Activated CD8-positive, alpha-beta memory T cell treated with anti-CD3 and anti-CD28 coated beads, Interleukin-2, amount 50 U/mL, for 1 hour (primary cell): ENCODE results near the gene MED27.

Source experiments
- DNase-seq: peaks from one replicate; pipeline ENCODE4 v3.0.0-alpha.2; 2020; ENCODE audit errors: extremely low read depth

The MED27 gene

DNA sequence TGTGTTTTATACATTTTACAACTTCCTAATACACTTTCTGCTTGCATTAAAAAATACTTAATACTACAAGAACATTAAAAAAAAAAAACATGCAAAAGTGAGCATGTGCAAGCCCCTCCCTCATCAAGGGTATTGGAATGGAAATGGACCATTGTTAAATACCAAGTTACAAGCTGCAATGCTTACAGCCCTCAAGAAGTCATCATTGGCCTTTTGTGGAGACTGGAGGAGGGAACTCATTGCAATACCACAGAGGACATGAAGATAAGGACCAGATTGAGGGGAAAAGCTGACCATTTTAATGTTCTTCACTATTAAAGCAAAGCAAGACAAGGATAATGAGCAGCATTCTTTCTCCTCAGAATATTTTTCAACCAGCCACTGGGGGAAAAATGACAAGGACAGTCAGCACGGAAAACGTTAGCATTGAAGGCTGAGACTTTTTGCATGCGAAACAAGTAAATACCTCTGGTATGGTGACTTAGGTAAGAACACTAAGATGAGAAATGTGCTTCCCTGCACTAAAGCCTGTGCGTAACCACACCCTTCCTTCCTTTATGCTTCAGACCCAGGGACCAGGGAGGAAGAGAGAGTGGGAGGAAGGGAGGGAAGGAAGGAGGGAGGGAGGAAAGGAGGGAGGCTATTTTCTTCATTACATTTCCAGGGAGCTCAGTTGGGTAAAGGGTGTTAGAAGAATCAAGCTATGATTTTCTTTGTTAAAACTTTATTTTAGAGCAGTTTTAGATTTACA is 198.7 kb downstream of the MED27 start:
- no peak for DNase-seq

DNA sequence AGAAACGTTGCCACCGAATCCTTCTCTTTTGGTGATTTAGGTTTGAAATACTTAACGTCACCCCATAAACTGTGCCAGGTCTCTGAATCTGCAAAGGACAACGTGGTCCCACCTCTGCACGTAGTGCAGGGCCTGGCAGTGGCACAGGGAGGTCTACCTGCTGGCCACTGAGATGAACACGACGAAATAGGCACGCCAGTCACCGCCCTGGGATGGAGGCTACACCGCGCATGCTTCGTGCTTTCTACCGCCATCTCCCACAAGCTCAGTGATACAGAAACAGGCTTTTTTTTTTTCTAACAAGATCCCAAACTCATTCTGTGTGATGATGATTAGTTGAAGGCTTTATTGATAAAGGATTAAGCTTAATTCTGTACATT is 199.8 kb downstream of the MED27 start:
- no peak for DNase-seq

DNA sequence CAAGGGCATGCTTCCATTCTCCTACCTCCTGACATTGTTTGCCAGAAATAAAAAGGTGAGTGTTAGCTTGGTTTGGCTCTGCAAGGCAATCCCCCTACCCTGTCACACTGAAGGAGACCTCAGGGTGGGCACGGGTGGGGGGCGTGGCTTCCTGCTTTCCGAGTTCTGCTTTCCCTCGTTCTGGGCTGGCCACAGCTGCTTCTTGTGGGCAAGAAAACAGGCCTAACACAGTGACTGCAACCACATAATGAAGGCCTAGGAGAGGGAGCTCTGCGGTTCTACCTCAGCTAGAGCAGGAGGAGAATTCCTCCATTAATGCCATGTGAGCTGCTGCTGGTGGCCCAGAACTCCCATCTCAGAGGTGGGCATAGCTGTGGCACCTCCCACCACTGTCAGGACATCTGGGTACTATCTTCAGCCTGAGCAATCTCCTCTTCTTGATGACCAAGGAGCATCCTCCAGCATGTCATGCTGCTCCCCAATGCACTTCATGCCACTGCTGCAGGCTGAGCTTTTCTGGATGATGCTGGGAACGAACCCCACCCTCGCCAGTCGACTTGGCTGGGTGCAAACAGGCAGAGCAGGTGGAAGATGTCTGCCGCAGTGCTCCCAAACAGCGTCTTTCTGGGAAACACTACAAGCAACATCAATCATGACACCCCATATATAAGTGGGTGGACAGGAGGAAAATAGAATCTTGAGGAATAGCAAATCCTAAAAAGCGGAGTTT is 200.3 kb downstream of the MED27 start:
- no peak for DNase-seq

DNA sequence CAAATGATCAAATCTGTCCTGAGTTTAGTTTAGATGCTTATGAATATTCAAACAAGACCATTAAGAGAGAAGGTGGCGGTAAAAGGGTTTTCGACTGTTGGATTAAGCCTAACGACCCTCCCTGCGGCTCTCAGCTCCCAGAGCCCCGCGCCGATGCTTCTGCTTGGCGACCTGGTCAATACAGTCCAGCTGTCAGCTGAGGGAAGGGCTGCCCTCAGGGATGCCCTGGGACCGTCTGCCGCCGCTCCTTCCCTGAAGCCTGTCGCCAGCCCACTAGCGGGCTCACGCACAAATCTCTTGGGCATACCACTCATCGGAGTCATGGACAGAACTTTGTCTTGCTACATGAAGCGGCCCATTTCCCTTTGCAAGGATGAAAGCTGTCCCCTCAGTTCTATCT is 203.2 kb downstream of the MED27 start:
- no peak for DNase-seq

DNA sequence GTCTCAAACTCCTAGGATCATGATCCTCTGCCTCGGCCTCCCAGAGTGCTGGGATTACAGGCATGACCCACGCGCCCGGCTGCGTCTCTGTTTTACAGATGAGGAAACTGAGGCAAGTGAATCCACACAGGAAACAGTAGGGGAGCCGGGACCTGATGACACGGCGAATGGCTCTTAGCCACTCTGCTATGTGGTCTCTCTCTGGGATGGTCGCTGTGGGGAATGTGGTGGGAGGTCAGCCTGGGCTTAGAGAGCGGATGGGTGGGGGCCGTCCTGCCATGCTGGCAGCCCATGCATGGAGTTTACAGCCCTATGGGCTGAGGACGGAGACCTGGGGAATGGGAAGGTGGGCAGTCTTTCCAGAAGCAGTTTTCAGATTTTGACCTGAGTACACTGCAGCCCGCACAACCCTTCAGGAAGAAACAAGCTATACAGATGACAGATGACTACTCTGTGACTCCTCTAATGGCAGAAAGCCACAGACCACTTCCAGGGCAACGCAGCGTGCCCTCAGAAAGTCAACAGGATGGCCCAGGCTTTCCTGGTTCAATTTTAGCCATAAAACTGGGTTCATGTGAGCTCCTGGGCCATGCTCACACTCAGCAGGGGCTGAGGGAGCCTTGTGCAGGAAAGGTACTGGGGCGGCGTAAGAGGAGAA is 203.7 kb downstream of the MED27 start:
- DNase-seq: no peak

DNA sequence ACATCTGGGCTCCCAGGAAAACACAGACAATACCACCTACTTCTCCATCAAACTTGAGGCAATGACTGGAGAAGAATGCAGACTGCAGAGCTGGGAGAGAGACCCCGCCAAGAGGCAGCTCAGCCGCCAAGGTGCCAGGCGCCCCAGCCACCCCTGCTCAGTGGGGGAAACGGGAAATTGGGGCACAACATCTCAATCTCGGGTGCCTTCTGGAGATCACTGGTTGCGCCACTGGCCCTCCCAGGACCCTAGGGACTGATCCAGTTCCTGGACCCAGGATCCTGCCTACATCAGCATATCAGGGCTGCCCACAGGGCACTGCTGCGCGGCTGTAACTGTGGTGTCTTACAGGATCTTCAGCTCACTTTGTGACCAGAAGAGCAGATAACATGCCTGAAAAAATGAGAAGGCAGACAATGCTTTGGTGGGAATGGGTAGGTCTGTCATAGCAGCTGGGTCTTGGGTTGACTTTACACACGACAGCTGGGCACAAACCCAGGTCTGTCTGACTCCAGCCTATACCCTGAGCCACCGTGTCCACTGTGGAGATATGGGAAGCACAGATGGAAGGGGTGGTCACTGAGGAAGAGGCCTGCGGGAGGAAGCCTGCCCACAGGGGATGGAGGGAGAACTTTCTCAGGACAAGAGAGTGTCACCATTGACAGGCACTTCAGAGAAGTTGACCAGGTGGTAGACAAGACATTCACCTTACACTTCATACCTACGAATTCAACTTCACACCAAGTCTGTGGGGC is 204.6 kb downstream of the MED27 start:
- no peak for DNase-seq

DNA sequence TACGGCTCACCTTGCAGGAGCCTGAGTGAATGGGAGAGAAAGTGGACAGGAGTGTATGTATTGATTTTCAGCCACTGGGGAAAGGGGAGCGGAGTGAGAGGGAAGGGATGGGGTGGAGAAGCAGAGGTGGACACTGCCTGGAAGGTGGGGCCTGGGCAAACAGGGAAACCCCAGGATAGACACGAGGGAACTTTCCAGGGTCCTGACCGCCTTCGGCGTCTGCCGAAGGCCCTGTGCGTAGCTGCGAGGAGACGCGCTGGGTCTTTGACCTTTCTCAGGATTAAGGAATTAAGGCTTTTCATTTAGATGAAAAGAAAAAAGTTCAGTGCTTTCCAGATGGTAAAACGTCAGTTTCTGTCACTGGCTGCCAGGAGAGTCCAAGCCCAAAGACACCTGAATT is 205.2 kb downstream of the MED27 start:
- DNase-seq: no peak

DNA sequence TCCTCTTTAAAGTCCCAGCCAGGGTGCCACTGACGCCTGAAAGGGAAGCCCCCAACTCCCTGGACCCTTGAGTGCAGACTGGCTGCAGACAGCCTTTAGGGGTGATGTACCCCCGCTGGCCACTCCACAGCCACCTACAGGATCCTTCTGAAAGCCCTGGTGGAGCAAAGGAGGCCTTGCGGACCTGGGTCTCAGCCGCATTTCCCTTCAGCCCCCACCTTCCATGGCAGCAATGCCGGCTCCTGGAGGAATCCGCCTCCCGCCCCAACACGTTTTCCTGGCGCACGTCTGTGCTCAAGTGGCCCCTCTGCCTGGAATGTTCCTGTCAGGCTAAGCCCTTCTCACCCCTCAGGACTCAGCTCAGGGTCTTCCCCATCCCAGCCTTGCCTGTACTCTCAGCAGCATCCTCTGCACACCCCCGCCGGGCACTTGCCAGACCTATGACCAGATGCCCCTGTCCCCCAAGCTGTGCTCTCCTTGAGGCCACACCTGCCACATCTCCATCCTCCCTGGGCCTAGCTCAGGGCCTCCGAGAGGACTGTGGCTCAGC is 205.7 kb downstream of the MED27 start:
- no peak for DNase-seq

DNA sequence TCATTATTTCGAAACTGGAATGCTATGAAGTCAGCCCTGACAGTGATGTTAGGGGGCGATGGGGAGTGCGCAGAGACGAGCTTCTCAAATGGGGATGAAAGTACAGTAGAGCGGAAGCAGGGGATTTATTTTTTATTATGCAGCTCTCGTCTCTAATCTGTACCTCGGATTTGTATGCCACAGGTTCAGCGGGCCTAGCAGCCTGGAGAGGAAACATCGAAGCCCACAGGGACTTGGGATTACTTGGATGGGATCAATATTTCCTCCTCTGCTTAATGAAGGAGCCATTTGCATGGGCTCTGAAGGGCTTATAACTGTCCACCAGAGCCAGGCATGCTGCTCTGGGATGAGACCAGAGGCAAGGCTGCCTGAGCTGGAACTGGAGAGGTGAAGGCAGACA is 206.3 kb downstream of the MED27 start:
- DNase-seq: no peak

DNA sequence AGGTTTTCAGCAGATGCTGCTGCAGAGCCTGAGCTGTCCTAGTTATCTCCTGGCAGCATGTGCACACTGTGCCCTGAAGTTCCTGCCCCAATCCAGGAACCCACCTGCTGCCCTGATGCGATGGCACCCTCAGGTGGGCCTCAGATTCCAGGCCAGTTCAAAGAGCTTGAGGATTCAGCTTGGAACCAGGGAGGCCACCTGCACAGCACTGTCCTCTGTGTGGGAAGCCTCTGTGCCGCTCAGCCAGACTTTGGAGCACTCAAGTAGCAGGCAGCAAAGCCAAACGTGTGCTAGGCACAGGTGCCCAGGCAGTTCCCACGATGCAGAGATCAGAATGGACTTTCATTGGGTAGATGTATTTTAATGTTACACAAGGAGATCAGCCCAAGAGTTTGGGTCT is 207.0 kb downstream of the MED27 start:
- DNase-seq: no peak

DNA sequence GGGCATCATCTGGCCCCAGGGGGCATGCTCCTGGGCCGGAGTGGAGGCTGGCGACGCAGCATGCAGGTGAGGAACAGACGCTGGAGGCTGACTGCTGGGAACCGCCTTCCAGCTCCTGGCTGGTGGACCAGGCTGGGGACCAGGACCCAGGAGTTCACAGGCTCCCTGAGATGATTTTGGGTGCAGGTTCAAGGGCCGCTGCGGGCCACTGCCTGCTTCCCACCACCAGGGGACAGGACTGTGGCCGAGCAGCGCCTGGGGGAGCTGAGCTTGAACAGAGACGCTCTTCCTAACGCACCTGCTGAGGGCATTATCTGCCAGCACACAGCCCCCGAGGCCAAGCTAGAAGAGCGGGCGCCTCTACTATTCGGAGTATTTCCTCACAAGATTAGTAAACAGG is 207.7 kb downstream of the MED27 start:
- DNase-seq: no peak

DNA sequence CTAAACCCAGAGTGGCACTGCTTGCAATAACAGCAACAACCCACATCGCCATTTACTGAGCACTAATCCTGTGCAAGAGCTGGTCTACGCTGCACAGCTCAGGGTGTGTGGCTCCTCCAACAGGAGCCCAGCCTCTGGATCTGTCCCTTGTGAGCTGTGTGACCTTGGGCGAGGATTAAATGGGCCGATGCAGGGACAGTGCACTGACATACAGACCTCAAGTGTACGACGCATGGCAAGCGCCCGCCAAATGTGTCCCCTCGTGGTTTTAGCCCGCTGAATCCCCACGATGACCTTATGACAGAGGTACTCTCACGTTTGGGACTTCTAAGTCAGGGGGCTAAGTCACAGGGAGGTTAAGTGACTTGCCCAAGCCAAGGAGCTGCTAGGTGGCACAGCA is 209.5 kb downstream of the MED27 start:
- DNase-seq: no peak

DNA sequence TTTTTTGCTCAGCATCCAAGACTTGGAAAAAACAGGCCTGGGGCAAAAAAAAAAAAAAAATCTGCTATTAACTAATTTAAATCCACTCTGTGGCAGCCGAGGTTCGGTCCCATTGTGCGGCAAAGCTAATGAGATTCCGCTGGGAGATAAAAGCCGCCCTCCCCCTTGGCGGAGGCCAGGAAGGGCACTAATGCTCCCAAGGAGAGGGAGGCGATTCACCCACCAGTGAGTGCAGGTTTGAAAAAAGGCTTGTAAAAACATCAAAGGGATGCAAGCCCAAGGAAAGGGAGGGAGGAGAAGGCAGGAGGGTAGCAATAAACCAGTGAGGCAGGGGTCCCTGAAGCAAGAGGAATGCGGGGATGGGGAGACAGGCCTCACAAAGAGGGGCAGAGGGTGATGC is 210.3 kb downstream of the MED27 start:
- no peak for DNase-seq

DNA sequence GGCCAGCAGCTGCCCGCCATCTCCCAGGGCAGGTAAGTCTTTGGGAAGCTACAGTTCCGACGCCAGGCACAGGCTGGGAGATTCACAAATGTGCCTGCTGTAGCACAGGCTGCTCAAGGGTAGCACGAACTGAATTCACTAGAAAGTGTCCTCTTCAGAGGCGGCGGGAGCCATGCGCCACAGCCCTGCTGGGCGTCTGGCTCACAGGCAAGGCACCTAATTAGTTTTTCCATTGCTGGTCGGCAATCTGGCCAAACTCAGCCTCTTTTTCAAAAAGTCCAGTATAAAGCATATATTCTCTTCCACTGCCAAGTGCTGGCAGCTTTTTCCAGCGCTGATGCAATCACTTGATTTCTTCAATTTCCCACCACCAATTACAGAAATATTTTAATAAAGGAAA is 210.9 kb downstream of the MED27 start:
- DNase-seq: no peak

DNA sequence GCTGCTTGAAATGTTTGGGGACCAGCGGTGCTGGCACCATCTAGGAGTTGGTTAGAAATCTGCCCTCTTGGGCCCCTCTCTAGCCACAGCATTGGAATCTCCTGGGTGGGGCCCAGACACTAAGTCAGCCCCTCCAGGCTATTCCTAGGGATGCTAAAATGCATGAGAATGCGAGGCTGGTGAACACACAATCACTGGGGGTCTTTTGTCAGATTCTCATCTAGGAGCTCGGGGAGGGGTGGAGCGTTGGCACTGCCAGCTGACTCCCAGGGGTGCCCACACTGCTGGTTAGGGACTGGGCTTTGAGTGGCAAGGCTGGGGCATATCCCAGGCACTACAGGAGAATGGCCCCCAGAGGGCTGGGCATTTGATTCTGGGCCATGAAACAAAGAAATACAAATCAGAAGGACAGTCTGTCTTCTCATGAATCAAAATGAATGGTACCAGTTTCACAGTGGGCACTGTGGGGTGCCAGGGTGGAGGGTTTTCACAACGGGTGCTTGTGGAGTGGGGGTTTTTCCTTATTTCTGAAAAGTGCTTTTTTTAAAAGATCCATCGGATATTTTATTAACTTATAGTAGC is 212.0 kb downstream of the MED27 start:
- no peak for DNase-seq

DNA sequence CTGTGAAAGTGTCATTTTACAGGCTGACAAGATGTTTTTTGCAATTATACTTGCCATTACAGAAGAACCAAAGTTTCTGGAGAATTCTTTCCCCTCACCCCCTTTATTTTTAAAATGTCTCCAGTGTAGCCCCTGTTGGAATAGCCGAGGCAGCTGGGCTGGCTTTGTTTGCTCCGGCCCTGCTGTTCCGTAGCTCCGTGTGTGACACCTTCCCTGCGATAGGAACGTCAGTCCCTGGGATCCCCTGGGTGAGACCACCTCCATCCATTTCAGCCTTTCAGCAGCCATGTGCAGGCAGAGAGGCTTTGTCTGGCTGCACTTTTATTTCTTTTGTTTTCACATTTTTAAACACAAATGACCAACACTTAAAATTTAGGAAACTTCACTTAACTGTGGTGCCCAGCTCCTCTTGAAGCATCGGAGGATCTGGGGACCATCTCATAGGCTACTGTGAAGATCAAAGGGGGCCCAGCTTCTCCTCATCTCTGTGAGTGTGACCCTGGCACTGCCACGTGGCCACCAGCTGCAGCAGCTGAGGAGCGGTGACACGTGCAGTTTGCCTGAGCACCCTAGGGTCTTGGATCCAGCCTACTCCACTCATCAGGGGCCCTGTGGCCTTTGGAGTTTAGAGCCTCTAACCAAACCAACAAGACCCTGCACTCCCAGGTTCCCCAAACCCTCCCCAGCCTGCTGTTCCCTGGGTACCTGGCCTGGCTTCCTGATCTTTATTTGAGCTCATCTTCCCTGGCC is 214.0 kb downstream of the MED27 start:
- no peak for DNase-seq

DNA sequence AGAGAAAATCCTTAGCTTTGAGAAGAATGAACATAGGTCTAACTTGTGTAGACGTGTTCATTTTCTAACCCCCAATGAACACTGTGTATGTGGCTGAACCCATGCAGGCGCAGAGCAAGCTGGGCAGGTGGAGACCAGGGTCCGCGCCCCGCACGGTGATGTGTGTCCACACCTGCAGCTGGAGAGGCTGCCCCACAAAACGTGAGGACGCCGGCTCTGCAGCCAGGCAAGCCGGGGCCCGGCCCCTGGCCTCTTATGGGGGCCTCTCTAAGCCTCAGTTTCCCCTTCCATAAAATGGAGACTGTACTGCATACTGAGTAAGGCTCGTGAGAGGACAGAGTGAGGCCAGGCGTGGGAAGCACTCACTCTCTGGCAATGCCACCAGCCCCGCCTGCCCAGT is 215.1 kb downstream of the MED27 start:
- DNase-seq: no peak

DNA sequence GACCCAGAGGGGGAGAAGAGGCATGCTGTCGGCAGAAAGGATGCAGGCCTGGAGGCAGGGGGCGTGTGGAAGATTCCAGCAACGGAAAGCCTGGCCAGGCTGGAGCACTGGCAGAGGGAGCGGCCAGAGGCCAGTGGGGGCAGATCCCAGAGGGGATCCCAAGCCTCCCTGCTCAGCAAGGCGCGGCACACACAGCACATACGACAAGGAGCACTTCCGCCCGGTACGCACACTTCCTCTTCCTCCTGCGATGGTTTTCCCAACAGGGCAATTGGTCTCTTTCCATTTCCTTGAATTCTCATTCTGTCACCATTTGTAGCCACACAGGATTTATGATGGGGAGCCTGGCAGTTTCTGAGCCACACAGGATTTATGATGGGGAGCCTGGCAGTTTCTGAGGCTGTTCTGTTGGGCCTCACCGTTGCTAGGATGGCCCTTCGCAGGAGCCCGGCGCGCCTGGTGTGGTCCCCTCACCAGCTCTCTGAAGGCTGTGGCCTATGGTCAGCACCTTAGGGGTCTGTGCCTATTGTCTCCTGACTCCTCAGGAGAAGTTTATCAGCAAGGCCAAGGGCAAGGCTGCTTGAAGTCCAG is 216.3 kb downstream of the MED27 start:
- no peak for DNase-seq

DNA sequence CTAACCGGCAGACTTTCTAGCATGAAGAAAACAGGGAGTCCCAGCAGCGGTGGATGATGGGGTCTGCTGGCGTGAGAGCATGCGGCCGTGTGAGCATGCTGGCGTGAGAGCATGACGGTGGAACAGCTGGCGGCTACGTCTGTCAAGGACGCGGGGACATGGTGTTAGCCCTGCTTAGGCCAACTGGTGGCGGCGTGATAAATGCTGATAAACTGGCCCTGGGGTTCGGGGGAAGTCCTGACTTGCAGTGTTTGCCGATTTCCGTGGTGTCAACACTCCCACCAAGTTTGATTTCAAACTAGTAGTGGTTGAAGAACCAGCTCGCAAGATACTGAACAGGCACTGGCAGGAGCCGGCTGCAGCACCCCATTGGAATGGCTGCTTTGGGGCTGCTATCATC is 217.4 kb downstream of the MED27 start:
- DNase-seq: no peak

DNA sequence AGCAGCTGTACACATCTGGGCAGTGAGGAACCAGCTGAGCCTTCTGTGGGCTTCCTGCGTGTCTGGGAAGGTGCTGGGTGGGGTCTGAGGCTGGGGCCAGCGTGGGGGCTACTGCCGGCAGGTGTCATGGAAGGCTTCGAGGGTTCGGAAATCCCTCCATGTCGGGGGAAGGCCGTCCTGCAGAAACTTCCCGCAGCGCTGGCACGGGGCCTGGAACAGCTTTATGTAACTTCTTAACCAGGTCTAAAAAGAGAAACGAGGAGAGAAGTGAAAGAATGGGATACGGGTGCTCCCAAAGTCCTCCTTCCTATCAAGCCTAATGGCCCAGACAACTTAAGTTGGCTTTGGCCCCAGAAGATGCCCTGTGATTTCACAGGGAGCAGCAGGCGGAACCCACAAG is 219.2 kb downstream of the MED27 start:
- DNase-seq: no peak

DNA sequence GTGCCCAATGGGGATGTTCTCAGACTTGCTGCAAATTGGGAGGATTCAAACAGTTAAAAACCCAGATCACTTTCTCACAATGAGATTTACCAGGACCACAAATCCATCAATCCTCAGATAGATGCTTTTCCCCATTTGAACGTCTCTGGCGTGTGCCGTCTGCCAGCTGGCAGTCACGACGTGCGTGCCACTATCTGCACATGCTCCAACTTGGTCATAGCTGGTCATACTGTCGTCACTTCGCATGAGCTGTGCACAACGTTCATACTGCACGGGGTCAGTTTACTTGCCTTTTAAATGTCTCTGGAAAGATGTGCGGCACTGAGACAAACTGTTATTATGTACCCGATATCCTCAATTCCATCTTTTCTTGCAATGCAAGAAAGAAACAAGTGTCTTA is 221.5 kb downstream of the MED27 start:
- no peak for DNase-seq
